UCSD-AML1 (cell line): ENCODE measurements around the gene SHLD2.
"Not testable (repeated sequence)": the region's sequence is repeated elsewhere in the genome, so short reads cannot be mapped to it uniquely, and the experiment has no call there.

Source experiments
- DNase-seq: peaks from one replicate; lab custom pipeline; 2025; ENCODE audit not compliant: unreplicated experiment; lab: John Stamatoyannopoulos, UW

The SHLD2 gene

DNA sequence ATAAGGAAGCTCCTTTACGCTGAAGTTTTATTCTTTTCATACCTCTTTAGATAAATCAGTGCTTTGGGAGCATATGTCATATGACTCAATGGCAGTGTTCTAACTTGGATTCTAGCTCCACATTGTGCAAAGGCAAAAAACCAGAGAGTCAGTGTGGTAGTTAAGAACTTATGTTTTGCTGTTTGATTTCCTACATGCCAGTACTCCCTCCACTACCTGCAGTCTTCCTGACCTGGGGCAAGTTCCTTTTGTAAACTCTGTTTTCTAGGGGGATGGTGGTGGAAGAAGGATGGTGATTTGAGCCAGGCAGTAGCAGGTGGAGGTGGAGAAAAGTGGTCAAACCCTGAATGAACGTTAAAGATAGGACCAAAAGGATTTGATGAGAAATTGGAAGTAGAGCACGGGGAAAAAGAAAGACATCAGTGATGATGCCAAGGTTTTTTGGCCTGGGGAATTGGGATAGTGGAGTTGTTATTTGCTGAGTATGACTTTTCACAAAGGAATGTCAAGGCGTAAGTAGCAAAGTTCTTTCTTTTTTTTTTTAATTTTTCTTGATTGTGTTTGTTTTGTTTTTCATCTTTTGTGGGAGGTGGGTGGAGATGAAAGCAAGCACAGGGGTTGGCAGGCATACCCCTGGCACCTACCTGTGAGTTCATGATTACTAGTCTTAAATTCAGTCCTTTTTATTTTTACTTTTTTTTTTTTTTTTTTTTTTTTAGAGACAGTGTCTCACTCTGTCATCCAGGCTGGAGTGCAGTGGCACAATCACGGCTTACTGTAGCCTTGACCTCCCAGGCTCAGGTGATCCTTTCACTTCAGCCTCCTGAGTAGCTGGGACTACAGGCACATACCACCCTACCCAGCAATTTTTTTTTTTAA, 47.5 kb downstream of the SHLD2 start:
- not testable (repeated sequence) for DNase-seq

DNA sequence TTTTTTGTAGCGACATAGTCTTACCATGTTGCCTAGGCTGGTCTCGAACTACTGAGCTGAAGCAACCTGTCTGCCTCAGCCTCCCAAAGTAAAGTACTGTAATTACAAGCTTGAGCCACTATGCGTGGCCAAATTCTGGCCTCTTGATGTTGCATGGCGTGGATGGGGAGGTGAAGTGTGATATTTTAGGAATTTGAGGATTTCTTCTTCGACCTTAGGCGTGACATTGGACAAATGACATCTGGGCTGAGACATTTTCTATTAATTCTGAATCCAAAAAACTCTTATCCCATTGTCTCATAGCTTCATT, 48.1 kb downstream of the SHLD2 start:
- DNase-seq: not testable (repeated sequence)

DNA sequence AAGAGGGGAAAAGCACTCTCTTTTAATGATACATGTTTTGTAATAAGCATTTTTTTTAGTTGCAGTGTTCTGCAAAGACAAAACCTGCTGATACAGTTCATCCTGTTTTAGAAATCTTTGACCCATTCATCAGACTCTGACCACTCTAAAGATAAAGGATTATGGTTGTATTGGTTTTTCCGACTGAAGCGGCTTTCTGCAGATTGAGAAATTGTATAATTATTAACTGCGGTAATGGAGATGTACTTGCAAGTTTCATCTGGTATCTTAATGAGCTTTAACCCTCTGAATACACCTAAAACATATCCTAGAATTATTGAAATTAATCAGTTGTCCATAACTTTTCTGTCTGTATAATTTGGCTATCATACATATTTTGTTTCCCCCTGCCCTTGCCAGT, 50.6 kb downstream of the SHLD2 start:
- not testable (repeated sequence) for DNase-seq

GRCh38 chr10:87149020-87149609, 54.1 kb downstream of the SHLD2 start:
- not testable (repeated sequence) for DNase-seq

DNA sequence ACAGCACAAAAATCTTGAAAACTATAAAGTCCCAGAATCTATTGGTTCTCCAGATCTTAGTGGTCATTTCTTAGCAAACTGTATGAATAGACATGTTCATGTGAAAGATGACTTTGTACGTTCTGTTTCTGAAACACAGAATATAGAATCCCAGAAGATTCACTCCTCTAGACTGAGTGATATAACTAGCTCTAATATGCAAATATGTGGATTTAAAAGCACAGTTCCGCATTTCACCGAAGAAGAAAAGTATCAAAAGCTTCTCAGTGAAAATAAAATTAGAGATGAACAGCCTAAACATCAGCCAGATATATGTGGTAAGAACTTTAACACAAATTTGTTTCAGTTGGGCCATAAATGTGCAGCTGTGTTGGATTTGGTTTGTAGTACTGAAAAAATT, 56.5 kb downstream of the SHLD2 start:
- not testable (repeated sequence) for DNase-seq

- not testable (repeated sequence) for DNase-seq
Measured at GRCh38 chr10:87156841-87157240, 61.8 kb downstream of the SHLD2 start.

- not testable (repeated sequence) for DNase-seq
Measured at GRCh38 chr10:87157821-87158220, 62.8 kb downstream of the SHLD2 start.

DNA sequence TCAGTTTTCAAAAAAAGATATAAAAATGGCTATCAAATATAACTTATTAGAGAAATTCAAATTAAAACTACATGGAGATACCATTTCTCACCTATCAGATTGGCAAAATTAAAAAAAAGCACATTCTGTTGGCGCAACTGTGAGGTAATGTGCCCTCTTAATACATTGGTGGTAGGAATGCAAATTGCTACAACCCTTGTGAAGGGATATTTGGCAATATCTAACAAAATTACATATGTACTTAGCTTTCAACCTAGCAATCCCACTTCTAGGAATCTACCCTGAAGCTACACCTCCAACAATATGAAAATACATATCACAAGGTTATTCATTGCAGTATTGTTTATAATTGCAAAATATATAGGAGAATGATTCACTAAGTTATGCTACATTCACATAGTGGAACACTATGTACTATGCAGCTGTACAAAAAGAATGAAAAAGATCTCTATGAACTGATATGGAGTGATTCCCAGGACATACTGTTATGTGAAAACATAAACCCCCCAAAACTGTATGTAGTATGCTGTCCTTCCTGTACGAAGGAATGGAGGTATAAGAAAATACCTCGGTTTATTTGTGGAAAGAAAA, 67.8 kb downstream of the SHLD2 start:
- DNase-seq: not testable (repeated sequence)

- DNase-seq: not testable (repeated sequence)
Measured at GRCh38 chr10:87163414-87163813, 68.4 kb downstream of the SHLD2 start.

GRCh38 chr10:87169857-87170256, 74.9 kb downstream of the SHLD2 start:
- not testable (repeated sequence) for DNase-seq

GRCh38 chr10:87170705-87171104, 75.7 kb downstream of the SHLD2 start:
- not testable (repeated sequence) for DNase-seq

GRCh38 chr10:87171670-87172069, 76.7 kb downstream of the SHLD2 start:
- DNase-seq: not testable (repeated sequence)

DNA sequence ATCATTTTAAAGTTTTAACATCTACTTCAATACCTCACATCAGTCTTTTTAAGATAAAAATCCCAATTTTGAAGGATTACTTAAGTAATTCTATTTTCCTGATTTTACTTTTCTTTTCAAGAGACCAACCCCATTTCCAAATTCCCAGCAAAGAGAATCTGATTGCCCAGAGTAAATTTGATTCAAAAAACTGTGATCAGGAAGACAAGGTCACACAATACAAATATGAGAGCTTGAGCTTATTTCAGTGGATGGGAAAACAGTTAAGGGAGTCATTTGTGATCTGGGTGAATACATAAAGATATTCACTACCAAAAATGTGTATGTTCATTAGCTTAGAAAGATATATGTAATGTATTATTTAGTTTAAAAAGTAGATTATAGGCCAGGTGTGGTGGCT, 77.2 kb downstream of the SHLD2 start:
- DNase-seq: not testable (repeated sequence)

GRCh38 chr10:87177587-87177986, 82.6 kb downstream of the SHLD2 start:
- not testable (repeated sequence) for DNase-seq

- DNase-seq: not testable (repeated sequence)
Measured at GRCh38 chr10:87184421-87184820, 89.4 kb downstream of the SHLD2 start.

GRCh38 chr10:87186016-87186415, 91.0 kb downstream of the SHLD2 start:
- not testable (repeated sequence) for DNase-seq

GRCh38 chr10:87187573-87187972, 92.6 kb downstream of the SHLD2 start:
- not testable (repeated sequence) for DNase-seq

DNA sequence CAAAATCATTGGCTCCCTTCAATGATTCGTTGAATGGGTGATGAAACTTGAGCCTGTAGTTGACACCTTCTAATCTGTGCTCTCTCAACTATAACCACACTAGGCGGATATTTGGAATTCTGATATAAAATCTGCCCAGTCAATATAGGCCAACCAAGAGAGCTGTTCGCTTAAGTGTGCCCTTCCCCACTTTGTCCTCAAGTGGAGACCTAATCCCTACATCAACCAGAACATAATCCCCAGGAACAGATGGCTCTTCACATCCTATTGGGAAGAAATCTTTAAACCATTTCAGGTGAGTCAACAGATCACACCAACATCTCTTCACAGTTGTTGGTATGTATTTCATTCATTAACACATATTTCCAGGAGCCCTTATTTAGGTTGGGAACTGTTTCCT, 96.8 kb downstream of the SHLD2 start:
- not testable (repeated sequence) for DNase-seq

DNA sequence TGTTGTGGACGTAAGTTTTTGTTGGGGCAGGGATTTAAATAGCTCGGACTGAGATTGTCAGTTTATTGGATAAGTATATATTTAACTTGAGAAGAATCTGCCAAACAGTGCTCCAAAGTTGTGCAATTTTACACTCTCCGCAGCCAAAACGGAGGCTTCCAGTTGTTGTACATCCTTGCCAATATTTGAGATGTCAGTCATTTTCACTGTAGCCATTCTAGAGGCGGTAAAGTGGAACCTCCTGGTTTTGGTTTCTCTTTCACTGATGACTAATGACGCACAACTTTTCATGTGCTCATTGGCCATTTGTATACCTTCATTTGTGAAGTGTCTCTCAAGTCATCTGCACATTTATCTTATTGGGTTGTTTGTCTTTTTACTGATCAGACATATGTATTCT, 105.9 kb downstream of the SHLD2 start:
- DNase-seq: not testable (repeated sequence)

DNA sequence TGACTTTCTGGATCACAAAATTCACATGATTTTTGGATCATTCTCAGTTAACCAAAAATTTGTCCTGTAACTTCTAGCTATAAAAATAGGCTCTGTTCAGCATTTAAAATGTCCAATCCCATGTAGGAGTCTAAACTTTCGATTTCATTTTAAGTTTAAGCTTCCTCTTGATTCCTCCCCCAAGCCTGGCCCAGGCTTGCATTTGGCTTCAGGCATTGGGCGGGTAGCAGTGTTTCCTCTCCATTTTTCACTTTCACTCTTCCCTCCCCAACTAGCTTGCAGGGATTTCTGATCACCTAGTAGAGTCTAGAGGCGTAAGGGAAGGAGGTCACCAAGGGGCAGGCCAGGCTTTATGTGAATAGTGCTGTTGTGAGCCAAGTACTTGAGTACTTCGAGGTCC, 109.8 kb downstream of the SHLD2 start:
- not testable (repeated sequence) for DNase-seq

- DNase-seq: not testable (repeated sequence)
Measured at GRCh38 chr10:87206922-87207321, 111.9 kb downstream of the SHLD2 start.

GRCh38 chr10:87210309-87210708, 115.3 kb downstream of the SHLD2 start:
- DNase-seq: not testable (repeated sequence)
